Ishikawa (cell line): ENCODE measurements around the gene ZCCHC14.

Source experiments
- CEBPB ChIP-seq: IDR thresholded peaks from 2 replicates; pipeline ENCODE4 v1.6.1; 2012
- CREB1 ChIP-seq: IDR thresholded peaks from 2 replicates; pipeline ENCODE4 v1.6.1; 2012; ENCODE audit warnings: low read depth
- EGR1 ChIP-seq: IDR thresholded peaks from 2 replicates; pipeline ENCODE4 v1.6.1; 2012
- EP300 ChIP-seq: IDR thresholded peaks from 2 replicates; pipeline ENCODE4 v1.6.1; 2012; ENCODE audit warnings: borderline replicate concordance
- FOXM1 ChIP-seq: IDR thresholded peaks from 2 replicates; pipeline ENCODE4 v1.6.1; 2012; ENCODE audit warnings: low read depth, borderline replicate concordance
- MAX ChIP-seq: IDR thresholded peaks from 2 replicates; pipeline ENCODE4 v1.6.1; 2012
- NFIC ChIP-seq: IDR thresholded peaks from 2 replicates; pipeline ENCODE4 v1.6.1; 2012
- RAD21 ChIP-seq: IDR thresholded peaks from 2 replicates; pipeline ENCODE4 v1.6.1; 2012; ENCODE audit warnings: low read depth
- REST ChIP-seq: IDR thresholded peaks from 2 replicates; pipeline ENCODE4 v1.6.1; 2012; ENCODE audit warnings: low read depth, mild to moderate bottlenecking
- TAF1 ChIP-seq: IDR thresholded peaks from 2 replicates; pipeline ENCODE4 v1.6.1; 2012; ENCODE audit warnings: low read depth, mild to moderate bottlenecking
- TCF12 ChIP-seq: IDR thresholded peaks from 2 replicates; pipeline ENCODE4 v1.6.1; 2012; ENCODE audit warnings: low read depth
- TEAD4 ChIP-seq: IDR thresholded peaks from 2 replicates; pipeline ENCODE4 v1.6.1; 2012
- USF1 ChIP-seq: IDR thresholded peaks from 2 replicates; pipeline ENCODE4 v1.6.1; 2012
- YY1 ChIP-seq: IDR thresholded peaks from 2 replicates; pipeline ENCODE4 v1.6.1; 2012; ENCODE audit warnings: low read depth
- ZBTB7A ChIP-seq: IDR thresholded peaks from 2 replicates; pipeline ENCODE4 v1.6.1; 2012; ENCODE audit warnings: low read depth

The ZCCHC14 gene

GRCh38 chr16:87491522-87492290, 1.1 kb downstream of the ZCCHC14 start:
- TF ChIP-seq EP300 (no peak), CREB1 (no peak), TAF1 (no peak), MAX (peak; percentile 18; the same call in 1 of the 2 replicates), CEBPB (no peak), REST (no peak), NFIC (no peak), FOXM1 (no peak), EGR1 (no peak)

- TF ChIP-seq EGR1 = no peak
- no peak for TF ChIP-seq YY1
- TF ChIP-seq MAX = no peak
- TF ChIP-seq TEAD4 = no peak
- no peak for TF ChIP-seq USF1
- TF ChIP-seq EP300 = no peak
- TF ChIP-seq REST = no peak
- TF ChIP-seq FOXM1 = no peak
- no peak for TF ChIP-seq RAD21
- no peak for TF ChIP-seq CEBPB
- TF ChIP-seq TAF1 = no peak
- TF ChIP-seq CREB1 = no peak
- no peak for TF ChIP-seq TCF12
- no peak for TF ChIP-seq NFIC
- TF ChIP-seq ZBTB7A = no peak
Measured at GRCh38 chr16:87490096-87490798, 2.6 kb downstream of the ZCCHC14 start.

GRCh38 chr16:87489434-87490045, 3.3 kb downstream of the ZCCHC14 start:
- TF ChIP-seq EP300 (no peak), TEAD4 (no peak)

GRCh38 chr16:87487361-87487924, 5.4 kb downstream of the ZCCHC14 start:
- TF ChIP-seq FOXM1 (no peak), TAF1 (no peak), NFIC (no peak), CEBPB (no peak), YY1 (no peak), EGR1 (no peak), MAX (no peak), RAD21 (no peak), TCF12 (no peak), ZBTB7A (no peak), USF1 (no peak), REST (no peak), TEAD4 (no peak), EP300 (no peak), CREB1 (no peak)
